Gastrocnemius medialis (tissue), 4 donors: ENCODE measurements around the gene PLA2G6. TPM values are rescaled to one million over a fixed set of nuclear protein-coding genes. Genes with fewer than 3 reads are reported as not detected.
A peak's percentile ranks its signal among the peaks of the same experiment; 100 is the strongest.

Experiments
- ATAC-seq, 2 donors: fragments of 150-250 bp; one replicate each; pipeline ENCODE4 v1.9.1; 2016
- DNase-seq, 2 donors: peaks; one replicate each; pipeline ENCODE4 v3.0.0-alpha.2; 2019
- H3K27ac ChIP-seq, 4 donors: fragments of 200-600 bp; sonication (generic); 1 replicate in 1 of 4; 2 replicates in 3 of 4; pipeline ENCODE4 v1.5.1; 2016 to 2018; ENCODE audit warnings: mild to moderate bottlenecking in 2 of 4, moderate library complexity in 1 of 4
- H3K27me3 ChIP-seq, 3 donors: fragments of 200-600 bp; sonication (generic) in 2 of 3; 1 replicate in 1 of 3; 2 replicates in 2 of 3; pipeline versions ENCODE4 v1.5.1 to v1.6.0; 2016 to 2019; ENCODE audit warnings: mild to moderate bottlenecking in 1 of 3, moderate library complexity in 1 of 3
- H3K36me3 ChIP-seq, 2 donors: fragments of 200-600 bp; sonication (generic) in 1 of 2; one replicate each; pipeline ENCODE4 v1.5.1; 2017 to 2018
- H3K4me1 ChIP-seq, 2 donors: fragments of 200-600 bp; sonication (generic) in 1 of 2; one replicate each; pipeline ENCODE4 v1.5.1; 2016 to 2017; ENCODE audit warnings: mild to moderate bottlenecking in 2 of 2
- H3K4me3 ChIP-seq, 4 donors: fragments of 200-600 bp; sonication (generic) in 3 of 4; 1 replicate in 1 of 4; 2 replicates in 3 of 4; pipeline ENCODE4 v1.5.1; 2016 to 2019; ENCODE audit warnings: mild to moderate bottlenecking in 2 of 4
- H3K9me3 ChIP-seq, 3 donors: fragments of 200-600 bp; sonication (generic) in 2 of 3; 1 replicate in 1 of 3; 2 replicates in 2 of 3; pipeline ENCODE4 v1.5.1; 2016 to 2019
- POLR2A ChIP-seq, 2 donors: fragments of 450-650 bp; IDR thresholded peaks; one replicate each; pipeline ENCODE4 v1.6.1; 2017; ENCODE audit warnings: antibody characterized with exemption in 2 of 2, mild to moderate bottlenecking in 2 of 2, moderate library complexity in 2 of 2
- in situ Hi-C, 4 donors: fragments of 200-750 bp; cut with MboI; loops; one replicate each; pipeline versions ENCODE4 v1.15.0 to v1.8.0; 2017; ENCODE audit warnings: low sequenced_read_pairs in 4 of 4
- intact Hi-C: fragments of 100-400 bp; cut with DNase I; formaldehyde crosslinking; loops from one replicate; pipeline ENCODE4 v1.15.1; 2023; ENCODE audit warnings: low total_unique reads
- total RNA-seq, 4 donors: library from RNA; depleted of rRNA; stranded (reverse); fragments of >200 nt; gene quantifications; one replicate each; pipeline versions ENCODE4 v1.1.0 to v1.2.3, GENCODE V29; 2016
- TF ChIP-seq, protein P1 (sequence below), 5 experiments: fragments of 450-650 bp in 3 of 5; fragments of 200-600 bp in 2 of 5; sonication (generic) in 2 of 5; IDR thresholded peaks in 4 of 5; conservative IDR thresholded peaks in 1 of 5; 1 replicate in 4 of 5; 2 replicates in 1 of 5; pipeline ENCODE4 v1.5.1; 2016 to 2019; ENCODE audit warnings: antibody characterized with exemption in 5 of 5, mild to moderate bottlenecking in 3 of 5, moderate library complexity in 3 of 5

The PLA2G6 gene
- total RNA-seq, 4 donors from 2014 or later = 9.1 to 19.5 (median 12.1) TPM

DNA sequence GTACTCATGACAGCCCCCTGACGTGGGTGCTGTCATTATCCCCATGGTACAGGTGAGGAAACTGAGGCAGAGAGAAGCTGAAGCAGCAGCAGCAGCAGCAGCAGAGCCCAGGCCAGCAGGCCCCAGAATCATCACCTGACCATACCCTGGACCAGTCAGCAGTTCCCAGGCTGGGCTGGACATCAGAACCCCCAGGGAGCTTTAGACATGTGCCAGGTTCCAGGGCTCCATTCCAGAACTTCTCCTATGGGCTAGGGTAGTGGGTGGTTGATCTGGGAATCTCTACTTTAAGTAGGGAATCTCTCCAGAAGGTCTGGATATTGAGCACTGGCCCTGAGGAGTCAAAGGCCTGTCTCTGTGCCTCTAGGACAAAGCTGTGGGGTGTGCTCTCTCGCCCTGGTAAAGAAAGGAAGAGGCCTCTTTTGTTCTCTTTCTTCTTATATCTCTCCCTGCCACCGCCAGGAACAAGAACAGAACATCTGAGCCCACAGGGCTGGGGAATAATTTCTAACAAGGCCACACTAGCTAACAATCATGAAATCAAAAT, 46.8 kb upstream of the PLA2G6 start:
- H3K4me3 ChIP-seq = no peak overlapping the region
- in situ Hi-C loops = loop anchor here in 1 of 4 donors (25.0 kb wide), 1 partner anchor 116 kb away; the partner anchor contains the start of gene BAIAP2L2
- peaks cover 19 to 20% of the 10 kb centered on the region in 2 donors for H3K4me1 ChIP-seq
- peaks cover 0 to 62% of the 10 kb centered on the region in 2 donors for H3K36me3 ChIP-seq
- H3K27me3 ChIP-seq = no peaks in the 10 kb centered on the region
- DNase-seq = no peak
- no peak for ATAC-seq
- TF ChIP-seq, protein P1, sequence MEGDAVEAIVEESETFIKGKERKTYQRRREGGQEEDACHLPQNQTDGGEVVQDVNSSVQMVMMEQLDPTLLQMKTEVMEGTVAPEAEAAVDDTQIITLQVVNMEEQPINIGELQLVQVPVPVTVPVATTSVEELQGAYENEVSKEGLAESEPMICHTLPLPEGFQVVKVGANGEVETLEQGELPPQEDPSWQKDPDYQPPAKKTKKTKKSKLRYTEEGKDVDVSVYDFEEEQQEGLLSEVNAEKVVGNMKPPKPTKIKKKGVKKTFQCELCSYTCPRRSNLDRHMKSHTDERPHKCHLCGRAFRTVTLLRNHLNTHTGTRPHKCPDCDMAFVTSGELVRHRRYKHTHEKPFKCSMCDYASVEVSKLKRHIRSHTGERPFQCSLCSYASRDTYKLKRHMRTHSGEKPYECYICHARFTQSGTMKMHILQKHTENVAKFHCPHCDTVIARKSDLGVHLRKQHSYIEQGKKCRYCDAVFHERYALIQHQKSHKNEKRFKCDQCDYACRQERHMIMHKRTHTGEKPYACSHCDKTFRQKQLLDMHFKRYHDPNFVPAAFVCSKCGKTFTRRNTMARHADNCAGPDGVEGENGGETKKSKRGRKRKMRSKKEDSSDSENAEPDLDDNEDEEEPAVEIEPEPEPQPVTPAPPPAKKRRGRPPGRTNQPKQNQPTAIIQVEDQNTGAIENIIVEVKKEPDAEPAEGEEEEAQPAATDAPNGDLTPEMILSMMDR (IDR thresholded peaks at IDR 0.05 in 4 of 5, conservative IDR thresholded peaks at IDR 0.05 in 1 of 5) = no peak
- no peak for TF ChIP-seq POLR2A (IDR thresholded peaks at IDR 0.05)
- H3K9me3 ChIP-seq = no peaks in the 10 kb centered on the region
- H3K27ac ChIP-seq = peak overlapping the region; percentile 41 to 82 (median 72)
- intact Hi-C loops = no loop called here

DNA sequence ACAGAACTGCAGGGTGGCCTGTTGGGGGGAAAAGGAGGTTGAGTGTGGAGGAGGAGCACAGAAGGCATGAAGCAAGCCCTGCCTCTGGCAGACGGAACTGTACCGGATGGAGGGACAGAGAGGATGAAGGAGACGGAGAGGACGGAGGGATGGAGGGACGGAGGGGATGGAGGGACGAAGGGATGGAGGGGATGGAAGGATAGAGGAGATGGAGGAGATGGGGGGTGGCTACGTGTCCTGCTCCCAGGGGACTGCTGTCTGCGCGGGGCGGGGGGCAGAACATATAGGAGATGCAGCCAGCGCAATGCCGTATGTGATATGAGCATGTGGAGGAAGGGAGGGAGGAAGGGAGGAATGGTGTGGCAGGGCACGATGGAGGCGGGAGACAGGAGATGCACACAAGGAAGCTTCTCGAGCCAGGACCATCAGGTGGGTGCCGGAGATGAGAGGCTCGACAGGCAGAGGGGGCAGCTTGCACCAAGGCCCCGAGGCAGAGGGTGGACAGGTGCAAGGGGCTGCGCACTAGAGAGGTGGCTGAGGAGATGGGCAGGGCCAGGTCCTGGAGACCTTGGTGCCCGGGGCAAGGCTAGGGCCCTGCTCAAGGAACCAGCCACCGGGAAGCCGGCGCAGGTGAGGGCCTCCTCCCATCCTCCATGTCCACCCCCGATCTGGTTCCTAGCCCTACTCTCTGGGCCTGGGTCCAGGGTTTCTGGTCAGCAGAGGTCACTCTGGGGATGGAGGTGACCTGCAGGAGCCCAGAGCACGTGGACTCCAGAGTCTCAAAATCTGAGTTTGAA, 45.4 kb upstream of the PLA2G6 start:
- TF ChIP-seq POLR2A (IDR thresholded peaks at IDR 0.05) = no peak
- TF ChIP-seq, protein P1 (IDR thresholded peaks at IDR 0.05 in 4 of 5, conservative IDR thresholded peaks at IDR 0.05 in 1 of 5) = no peak
- H3K4me1 ChIP-seq = peaks cover 12 to 16% of the 10 kb centered on the region in 2 donors
- H3K27me3 ChIP-seq = no peaks in the 10 kb centered on the region
- no peaks in the 10 kb centered on the region for H3K9me3 ChIP-seq
- in situ Hi-C loops = loop anchor here in 1 of 4 donors (25.0 kb wide), 1 partner anchor 115 kb away; the partner anchor contains the start of gene BAIAP2L2
- H3K36me3 ChIP-seq = peaks cover 0 to 57% of the 10 kb centered on the region in 2 donors
- H3K4me3 ChIP-seq = no peak overlapping the region
- DNase-seq (no peak), ATAC-seq (no peak)
- H3K27ac ChIP-seq = peak overlapping the region in 3 of 4 donors; percentile 70 to 82 (median 74)
- intact Hi-C loops = no loop called here

DNA sequence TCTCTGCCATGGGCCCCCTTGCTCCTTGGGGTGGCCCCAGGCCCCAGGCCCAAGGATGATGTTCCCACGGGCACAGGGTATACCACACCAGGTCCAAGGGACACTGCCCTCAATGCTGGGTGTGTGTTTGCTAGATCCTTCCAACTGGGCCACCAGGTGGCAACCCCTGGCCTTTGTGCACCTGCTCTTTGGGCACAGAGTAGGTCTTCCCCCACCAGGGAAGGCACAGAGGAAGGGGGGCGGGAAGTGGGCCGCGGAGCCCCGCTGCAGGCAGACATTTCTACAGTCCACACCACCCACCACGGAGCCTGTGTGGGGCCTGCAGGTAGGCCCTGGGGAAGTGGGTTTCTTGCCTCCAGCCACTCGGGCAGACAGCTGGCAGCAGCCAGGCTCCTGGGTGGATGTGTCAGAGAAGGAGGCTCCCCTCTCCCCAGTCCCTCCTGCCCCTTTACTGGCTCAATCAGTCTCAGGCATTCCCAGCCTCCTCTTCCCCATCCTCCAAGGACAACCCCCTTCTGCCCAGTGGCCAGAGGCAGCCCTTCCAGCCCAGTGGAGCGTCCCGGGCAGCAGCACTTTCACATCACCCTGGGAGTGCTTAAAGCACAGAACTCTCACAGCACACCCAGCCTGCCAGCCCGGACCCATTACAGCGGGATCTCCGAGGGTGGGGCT, 41.8 kb upstream of the PLA2G6 start:
- H3K27ac ChIP-seq = peak overlapping the region in 1 of 4 donors; percentile 18
- intact Hi-C loops = no loop called here
- ATAC-seq = no peak

DNA sequence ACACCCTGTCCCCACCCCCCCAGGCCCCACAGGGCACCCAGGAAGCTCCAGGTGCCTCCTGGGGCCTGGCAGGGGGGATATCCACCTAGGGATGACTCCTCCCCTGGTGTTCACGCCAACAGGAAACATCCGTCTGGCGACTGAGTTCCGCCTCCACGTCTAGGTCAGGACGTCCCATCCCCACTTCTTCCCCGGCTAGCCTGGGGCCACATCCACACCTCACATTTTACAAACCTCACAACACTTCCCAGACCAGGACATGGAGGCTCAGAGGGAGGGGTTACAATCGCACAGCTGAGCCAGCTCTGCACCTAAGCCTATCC, 41.1 kb upstream of the PLA2G6 start:
- peaks cover 18 to 29% of the 10 kb centered on the region in 2 donors for H3K4me1 ChIP-seq
- TF ChIP-seq POLR2A (IDR thresholded peaks at IDR 0.05) = no peak
- TF ChIP-seq, protein P1 (IDR thresholded peaks at IDR 0.05 in 4 of 5, conservative IDR thresholded peaks at IDR 0.05 in 1 of 5) = no peak
- ATAC-seq (no peak), DNase-seq (no peak)
- intact Hi-C loops = no loop called here
- H3K27ac ChIP-seq = peak overlapping the region in 1 of 4 donors; percentile 18
- no peaks in the 10 kb centered on the region for H3K9me3 ChIP-seq
- H3K36me3 ChIP-seq = peaks cover 0 to 52% of the 10 kb centered on the region in 2 donors
- no peak overlapping the region for H3K4me3 ChIP-seq
- no peaks in the 10 kb centered on the region for H3K27me3 ChIP-seq
- in situ Hi-C loops = no loop called here

More for the DNA sequence above, 41.8 kb upstream of the PLA2G6 start:
- Histone ChIP-seq H3K27me3 (no peaks in the 10 kb centered on the region), H3K4me1 (peaks cover 21 to 27% of the 10 kb centered on the region in 2 donors), H3K36me3 (peaks cover 0 to 52% of the 10 kb centered on the region in 2 donors), H3K4me3 (no peak overlapping the region), H3K9me3 (no peaks in the 10 kb centered on the region)
- in situ Hi-C loops = no loop called here
- no peak for DNase-seq
- no peak for TF ChIP-seq POLR2A (IDR thresholded peaks at IDR 0.05)
- TF ChIP-seq, protein P1 (IDR thresholded peaks at IDR 0.05 in 4 of 5, conservative IDR thresholded peaks at IDR 0.05 in 1 of 5) = no peak
